GM18951 (cell line): ENCODE data around the gene TPTE.
"Not testable (repeated sequence)": the region's sequence is repeated elsewhere in the genome, so short reads cannot be mapped to it uniquely, and the experiment has no call there.

Experiments
- POLR2A ChIP-seq: IDR thresholded peaks from 4 replicates; pipeline ENCODE4 v1.6.1; 2011; ENCODE audit warnings: mild to moderate bottlenecking; ENCODE audit not compliant: insufficient read length, insufficient read depth; ENCODE audit errors: extremely low read depth
- in situ Hi-C: fragments of 300-500 bp; cut with MboI; formaldehyde crosslinking; loops from one replicate; pipeline ENCODE4 v1.12.0; 2022; ENCODE audit warnings: low sequenced_read_pairs, mixed read lengths, inconsistent platforms; ENCODE audit not compliant: unreplicated experiment

TPTE gene

GRCh38 chr21:10521091-10521598, at the start of gene TPTE:
TPTE (plus strand) TSS chr21:10521583; CDS start chr21:10538724, 17,141 bp downstream.
- in situ Hi-C loops, result no loop called here
- TF ChIP-seq POLR2A, result no peak

- in situ Hi-C loops, result not testable (repeated sequence)
These were observed 49.4 kb upstream of the TPTE start for GRCh38 chr21:10471999-10472398.

- in situ Hi-C loops, result not testable (repeated sequence)
These were observed 43.6 kb upstream of the TPTE start for GRCh38 chr21:10477794-10478193.

DNA sequence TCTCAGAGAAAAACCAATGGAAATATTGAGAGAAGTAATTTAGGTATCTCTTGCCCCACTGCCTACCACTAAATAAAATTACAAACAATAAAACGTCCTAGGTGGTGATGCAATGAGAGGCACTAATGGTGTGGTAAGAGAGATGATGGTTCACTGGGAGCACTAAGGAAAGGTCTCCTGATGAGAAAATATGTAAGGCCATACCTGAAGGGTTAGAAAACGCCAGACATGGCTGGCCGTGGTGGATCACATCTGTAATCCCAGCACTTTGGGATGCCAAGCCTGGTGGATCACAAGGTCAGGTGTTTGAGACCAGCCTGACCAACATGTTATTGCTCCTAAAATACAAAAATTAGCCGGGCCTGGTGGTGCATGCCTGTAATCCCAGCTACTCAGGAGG, 41.5 kb upstream of the TPTE start:
- in situ Hi-C loops, result not testable (repeated sequence)

- in situ Hi-C loops, result not testable (repeated sequence)
These were observed 36.5 kb upstream of the TPTE start for GRCh38 chr21:10484864-10485263.

GRCh38 chr21:10490453-10490852, 30.9 kb upstream of the TPTE start:
- in situ Hi-C loops, result not testable (repeated sequence)

- in situ Hi-C loops, result no loop called here
These were observed 10.3 kb upstream of the TPTE start for GRCh38 chr21:10511116-10511515.

DNA sequence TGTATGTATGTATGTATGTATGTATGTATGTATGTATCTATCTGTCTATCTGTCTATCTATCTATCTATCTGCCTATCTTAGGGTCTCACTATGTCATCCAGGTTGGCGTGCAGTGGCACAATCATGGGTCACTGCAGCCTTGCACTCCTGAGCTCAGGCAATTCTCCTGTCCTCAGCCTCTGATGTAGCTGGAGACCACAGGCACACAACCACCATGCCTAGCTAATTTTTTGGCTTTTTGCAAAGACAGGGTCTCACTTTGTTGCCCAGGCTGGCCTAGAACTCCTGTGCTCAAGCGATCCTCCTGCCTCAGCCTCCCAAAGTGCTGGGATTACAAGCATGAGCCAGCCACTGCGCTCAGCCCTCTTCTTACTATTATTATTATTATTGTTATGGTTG, 4.5 kb upstream of the TPTE start:
- in situ Hi-C loops, result not testable (repeated sequence)

More at GRCh38 chr21:10511116-10511515, 10.3 kb upstream of the TPTE start:
- TF ChIP-seq POLR2A, result no peak

DNA sequence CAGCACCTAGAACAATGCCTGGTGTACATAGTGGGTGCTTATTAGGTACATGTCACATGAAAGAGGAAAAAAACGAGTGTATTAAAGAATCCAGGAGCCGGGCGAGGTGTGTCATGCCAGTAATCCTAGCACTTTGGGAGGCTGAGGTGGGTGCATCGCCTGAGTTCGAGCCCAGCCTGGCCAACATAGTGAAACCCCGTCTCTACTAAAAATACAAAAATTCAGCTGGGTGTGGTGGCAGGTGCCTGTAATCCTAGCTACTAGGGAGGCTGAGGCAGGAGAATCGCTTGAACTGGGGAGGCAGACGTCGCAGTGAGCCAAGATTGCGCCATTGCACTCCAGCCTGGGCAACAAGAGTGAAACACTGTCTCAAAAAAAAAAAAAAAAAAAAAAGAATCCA, 3.5 kb upstream of the TPTE start:
- in situ Hi-C loops, result not testable (repeated sequence)

GRCh38 chr21:10521835-10522500, 585 bp downstream of the TPTE start:
- in situ Hi-C loops, result not testable (repeated sequence)

- no peak for TF ChIP-seq POLR2A
- in situ Hi-C loops, result no loop called here
These were observed 18.6 kb downstream of the TPTE start for GRCh38 chr21:10539956-10540355.

- in situ Hi-C loops, result not testable (repeated sequence)
These were observed 23.0 kb downstream of the TPTE start for GRCh38 chr21:10544376-10544775.

GRCh38 chr21:10547868-10548267, 26.5 kb downstream of the TPTE start:
- in situ Hi-C loops, result not testable (repeated sequence)

DNA sequence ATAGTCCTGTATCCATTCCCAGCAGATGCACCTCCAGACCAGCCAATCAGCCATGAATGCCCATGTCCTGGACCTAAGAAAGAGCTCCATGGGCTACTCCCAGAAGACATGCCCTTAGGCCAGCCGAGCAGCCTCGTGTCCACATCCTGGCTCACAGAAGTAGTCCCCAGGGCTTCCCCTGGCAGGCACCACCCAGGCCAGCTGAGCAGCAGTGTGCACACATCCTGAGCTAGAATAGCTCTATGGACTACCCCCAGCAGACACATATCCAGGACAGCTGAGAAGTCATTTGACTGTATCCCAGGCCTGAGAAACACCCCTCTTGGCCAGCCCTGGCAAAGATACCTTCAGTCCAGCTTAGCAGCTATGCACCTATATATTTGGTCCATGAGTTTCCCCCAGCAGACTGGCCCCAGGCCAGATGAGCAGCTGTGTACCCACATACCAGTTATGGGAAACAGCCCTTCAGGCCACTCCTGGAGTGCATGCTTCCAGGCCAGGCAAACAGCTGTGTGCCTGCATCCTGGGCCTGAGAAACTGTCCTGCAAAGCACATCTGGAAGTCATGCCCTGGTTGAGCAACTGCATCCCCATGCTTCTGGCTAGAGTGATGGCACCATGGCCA, 27.1 kb downstream of the TPTE start:
- in situ Hi-C loops, result not testable (repeated sequence)

DNA sequence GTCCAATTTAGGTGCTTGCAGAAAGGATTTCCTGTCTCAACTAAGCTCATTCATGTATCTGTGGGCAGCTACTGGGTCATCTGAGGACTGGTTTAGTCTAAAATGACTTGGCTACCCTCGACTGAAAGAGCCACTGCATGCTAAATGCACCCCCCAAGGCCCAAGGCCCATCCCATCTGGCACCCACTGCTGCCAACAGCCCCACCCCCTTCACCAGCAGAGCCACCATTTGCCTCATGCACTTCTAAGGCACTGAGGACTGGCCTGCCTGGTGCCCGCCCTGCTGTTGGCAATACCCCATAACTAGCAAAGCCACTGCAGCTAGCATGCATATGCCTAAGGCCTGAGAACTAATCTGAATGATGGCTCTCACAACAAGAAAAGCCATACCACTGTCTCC, 49.4 kb downstream of the TPTE start:
- in situ Hi-C loops, result not testable (repeated sequence)

GRCh38 chr21:10574531-10575310, 53.3 kb downstream of the TPTE start:
- in situ Hi-C loops, result loop anchor here (25.0 kb wide), 1 partner anchor 237 kb away; no protein-coding TSS in a partner anchor
